ENCODE results near the gene SAMD4A.

Gene SAMD4A

GRCh38 chr14:54758041-54758440 lies 191.1 kb downstream of the SAMD4A start:
- H3K4me3 ChIP-seq (replicated peaks; ENCODE audit: low read depth, low read length), result no peak overlapping the region
- no peaks in the 10 kb centered on the region for H3K36me3 ChIP-seq (ENCODE audit: control insufficient read depth, insufficient read depth, low read length)
- no peak for DNase-seq (ENCODE audit: extremely low read depth, insufficient read length)
- H3K27me3 ChIP-seq (replicated peaks; ENCODE audit: control insufficient read depth, insufficient read depth, low read length), result 0 out of 2 replicates have a peak, but pooled peaks cover 1% of the 10 kb centered on the region
- TF ChIP-seq, protein P1, sequence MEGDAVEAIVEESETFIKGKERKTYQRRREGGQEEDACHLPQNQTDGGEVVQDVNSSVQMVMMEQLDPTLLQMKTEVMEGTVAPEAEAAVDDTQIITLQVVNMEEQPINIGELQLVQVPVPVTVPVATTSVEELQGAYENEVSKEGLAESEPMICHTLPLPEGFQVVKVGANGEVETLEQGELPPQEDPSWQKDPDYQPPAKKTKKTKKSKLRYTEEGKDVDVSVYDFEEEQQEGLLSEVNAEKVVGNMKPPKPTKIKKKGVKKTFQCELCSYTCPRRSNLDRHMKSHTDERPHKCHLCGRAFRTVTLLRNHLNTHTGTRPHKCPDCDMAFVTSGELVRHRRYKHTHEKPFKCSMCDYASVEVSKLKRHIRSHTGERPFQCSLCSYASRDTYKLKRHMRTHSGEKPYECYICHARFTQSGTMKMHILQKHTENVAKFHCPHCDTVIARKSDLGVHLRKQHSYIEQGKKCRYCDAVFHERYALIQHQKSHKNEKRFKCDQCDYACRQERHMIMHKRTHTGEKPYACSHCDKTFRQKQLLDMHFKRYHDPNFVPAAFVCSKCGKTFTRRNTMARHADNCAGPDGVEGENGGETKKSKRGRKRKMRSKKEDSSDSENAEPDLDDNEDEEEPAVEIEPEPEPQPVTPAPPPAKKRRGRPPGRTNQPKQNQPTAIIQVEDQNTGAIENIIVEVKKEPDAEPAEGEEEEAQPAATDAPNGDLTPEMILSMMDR (IDR thresholded peaks at IDR 0.05; ENCODE audit: insufficient read depth, low read length, poor library complexity, severe bottlenecking), result no peak

- no peak for DNase-seq (ENCODE audit: extremely low read depth, insufficient read length)
- Histone ChIP-seq H3K4me3 (replicated peaks; ENCODE audit: low read depth, low read length) (no peak overlapping the region), H3K27me3 (replicated peaks; ENCODE audit: control insufficient read depth, insufficient read depth, low read length) (0 out of 2 replicates have a peak, but pooled peaks cover 1% of the 10 kb centered on the region), H3K36me3 (ENCODE audit: control insufficient read depth, insufficient read depth, low read length) (no peaks in the 10 kb centered on the region)
- TF ChIP-seq, protein P1 (IDR thresholded peaks at IDR 0.05; ENCODE audit: insufficient read depth, low read length, poor library complexity, severe bottlenecking), result no peak
Measured at GRCh38 chr14:54759982-54760585, 193.2 kb downstream of the SAMD4A start.

DNA sequence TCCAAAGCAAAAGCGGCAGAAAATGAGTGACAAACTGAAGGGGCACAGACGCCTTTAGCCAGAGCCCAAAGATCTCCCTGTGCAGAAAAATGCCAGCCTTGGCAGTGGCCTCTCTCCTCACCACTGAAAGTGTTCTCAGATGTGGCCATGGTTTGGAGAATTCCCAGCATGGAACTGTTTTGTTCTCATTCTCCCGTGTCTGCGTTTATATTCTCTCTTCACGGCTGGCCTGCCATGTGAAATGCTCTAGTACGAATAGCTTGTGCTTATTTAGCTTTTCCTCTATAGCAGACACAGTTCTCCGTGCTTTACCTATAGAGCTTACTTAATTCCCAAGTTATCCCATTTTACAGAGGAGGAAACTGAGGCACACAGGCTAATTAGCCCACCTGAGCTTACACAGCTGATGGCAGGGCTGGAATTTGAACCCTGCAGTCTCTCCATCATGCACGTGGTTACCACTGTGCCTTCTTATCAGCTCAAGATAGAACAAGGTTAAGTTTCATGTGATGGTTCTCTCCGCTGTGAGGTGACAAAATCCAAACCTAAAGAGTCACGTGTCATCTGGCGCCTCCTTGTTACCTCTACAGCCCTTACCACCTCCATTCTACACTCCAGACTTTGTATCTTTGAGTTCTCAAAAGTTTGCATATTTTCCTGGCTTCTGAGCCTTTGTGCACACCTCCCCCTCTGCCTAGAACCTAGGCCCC lies 194.1 kb downstream of the SAMD4A start:
- no peak for DNase-seq (ENCODE audit: extremely low read depth, insufficient read length)
- Histone ChIP-seq H3K36me3 (ENCODE audit: control insufficient read depth, insufficient read depth, low read length) (no peaks in the 10 kb centered on the region), H3K4me3 (replicated peaks; ENCODE audit: low read depth, low read length) (no peak overlapping the region), H3K27me3 (replicated peaks; ENCODE audit: control insufficient read depth, insufficient read depth, low read length) (0 out of 2 replicates have a peak, but pooled peaks cover 1% of the 10 kb centered on the region)
- TF ChIP-seq, protein P1 (IDR thresholded peaks at IDR 0.05; ENCODE audit: insufficient read depth, low read length, poor library complexity, severe bottlenecking), result no peak

- no peak for DNase-seq (ENCODE audit: extremely low read depth, insufficient read length)
- Histone ChIP-seq H3K4me3 (replicated peaks; ENCODE audit: low read depth, low read length) (no peak overlapping the region), H3K27me3 (replicated peaks; ENCODE audit: control insufficient read depth, insufficient read depth, low read length) (no peaks in the 10 kb centered on the region), H3K36me3 (ENCODE audit: control insufficient read depth, insufficient read depth, low read length) (no peaks in the 10 kb centered on the region)
- TF ChIP-seq, protein P1 (IDR thresholded peaks at IDR 0.05; ENCODE audit: insufficient read depth, low read length, poor library complexity, severe bottlenecking), result no peak
Measured at GRCh38 chr14:54761835-54762234, 194.9 kb downstream of the SAMD4A start.

- H3K27me3 ChIP-seq (replicated peaks; ENCODE audit: control insufficient read depth, insufficient read depth, low read length), result no peaks in the 10 kb centered on the region
- TF ChIP-seq, protein P1 (IDR thresholded peaks at IDR 0.05; ENCODE audit: insufficient read depth, low read length, poor library complexity, severe bottlenecking), result no peak
- no peak overlapping the region for H3K4me3 ChIP-seq (replicated peaks; ENCODE audit: low read depth, low read length)
- DNase-seq (ENCODE audit: extremely low read depth, insufficient read length), result no peak
- H3K36me3 ChIP-seq (ENCODE audit: control insufficient read depth, insufficient read depth, low read length), result no peaks in the 10 kb centered on the region
Measured at GRCh38 chr14:54762296-54762695, 195.4 kb downstream of the SAMD4A start.

Measured in GM06990 (cell line).